Measurements from ENCODE around the gene THOC7. TPM values are rescaled to one million over a fixed set of nuclear protein-coding genes. Genes with fewer than 3 reads are reported as not detected.

Gene THOC7
- total RNA-seq, 2 experiments from 2014 or later, result 80.8 to 87.1 TPM

DNA sequence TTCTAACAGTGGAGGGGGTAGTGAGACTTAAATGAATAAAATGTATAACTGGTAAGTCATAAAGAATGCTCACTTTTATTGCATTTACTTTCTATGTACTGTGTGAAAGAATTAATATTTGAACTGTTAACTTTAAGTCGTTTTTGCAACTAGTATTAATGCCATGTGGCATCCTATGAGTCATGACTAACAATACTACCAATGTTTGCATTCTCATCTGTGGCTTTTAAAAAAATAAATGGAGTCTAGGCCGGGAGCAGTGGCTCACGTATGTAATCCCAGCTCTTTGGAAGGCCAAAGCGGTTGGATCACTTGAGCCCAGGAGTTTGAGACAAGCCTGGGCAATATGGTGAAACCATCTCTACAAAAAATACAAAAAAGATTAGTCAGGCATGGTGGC is 39.3 kb downstream of the THOC7 start:
- ChIA-PET POLR2A (no interaction called here), CTCF (no interaction called here)
- Mint-ChIP-seq H3K27ac (no peak overlapping the region), H3K36me3 (ENCODE audit: low read depth) (peaks cover 2% of the 10 kb centered on the region), H3K4me1 (no peaks in the 10 kb centered on the region), H3K27me3 (no peaks in the 10 kb centered on the region), H3K9me3 (ENCODE audit: low read depth) (no peaks in the 10 kb centered on the region), H3K4me3 (no peak overlapping the region)
- intact Hi-C loops (cut with DNase I, micrococcal nuclease), result no loop called here
- ATAC-seq (no peak), DNase-seq (no peak)

DNA sequence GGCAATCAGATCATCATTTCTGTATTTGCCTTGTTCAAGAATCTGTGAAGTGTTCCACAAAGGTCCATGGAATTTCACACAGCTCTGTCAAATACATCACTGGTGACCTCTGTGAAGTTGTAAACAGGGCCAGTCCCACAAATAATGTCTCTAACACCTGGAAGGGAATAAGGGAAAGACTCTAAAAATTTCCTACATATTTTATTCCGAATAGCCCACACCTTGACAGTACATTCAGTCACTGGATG is 44.5 kb downstream of the THOC7 start, which contains the start of gene C3orf49:
C3orf49 (plus strand) TSS at position 149 of the 248 bp plus-strand sequence. CDS start 173 bp downstream, outside the sequence.
- no peaks in the 10 kb centered on the region for H3K9me3 Mint-ChIP-seq (ENCODE audit: low read depth)

DNA sequence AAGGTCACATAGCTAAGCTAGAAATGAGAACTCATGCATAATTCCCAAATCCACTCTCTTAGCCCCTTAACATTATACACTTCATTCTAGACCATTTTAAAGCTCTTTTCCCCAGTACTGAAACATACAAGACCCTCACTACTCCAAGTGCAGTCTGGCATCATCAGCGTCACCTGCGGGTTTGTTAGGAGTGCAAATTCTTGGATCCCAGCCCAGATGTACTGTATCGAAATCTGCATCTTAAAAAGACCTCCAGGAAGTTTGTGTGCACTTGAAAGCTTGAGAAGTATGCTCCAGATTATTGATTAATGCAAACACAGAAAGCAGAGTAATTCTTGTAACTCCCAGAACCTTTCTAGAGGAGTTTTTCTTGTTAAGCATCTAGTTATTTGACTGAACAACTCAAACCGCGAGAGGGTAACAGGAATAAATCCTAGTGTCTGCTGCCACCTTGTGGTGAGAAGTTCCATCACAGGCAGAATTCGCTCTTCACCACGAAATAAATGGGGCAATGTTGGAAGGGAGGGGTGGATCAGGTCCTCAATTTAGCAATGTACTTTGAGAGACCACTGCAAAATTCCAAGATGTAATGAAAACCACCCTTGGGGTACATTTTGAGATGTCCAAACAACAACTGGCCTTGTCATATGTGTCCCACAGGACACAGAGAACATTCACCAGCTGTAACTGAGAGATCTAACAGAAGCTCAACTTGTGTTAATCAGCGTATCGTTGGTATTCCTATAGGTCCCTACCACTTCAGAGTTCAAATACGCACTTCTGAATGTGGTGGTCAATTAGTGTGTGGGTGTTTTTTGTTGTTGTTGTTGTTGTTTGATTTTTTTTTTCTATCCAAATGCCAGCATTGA is 45.1 kb downstream of the THOC7 start:
- ChIA-PET POLR2A (no interaction called here), CTCF (interaction anchor here (0.7 to 6.0 kb wide), 18 partner anchors 10 to 1489 kb away, joined by 3 to 82 read pairs (median 4); no protein-coding TSS in a partner anchor)
- ATAC-seq (peak; percentile 63), DNase-seq (peak; percentile 75)
- Mint-ChIP-seq H3K4me3 (no peak overlapping the region), H3K27me3 (no peaks in the 10 kb centered on the region), H3K36me3 (ENCODE audit: low read depth) (peaks cover 2% of the 10 kb centered on the region), H3K4me1 (no peaks in the 10 kb centered on the region), H3K27ac (no peak overlapping the region), H3K9me3 (ENCODE audit: low read depth) (no peaks in the 10 kb centered on the region)
- intact Hi-C loops (cut with DNase I, micrococcal nuclease), result loop anchor here (1.0 to 5.0 kb wide), 5 partner anchors 467 to 1616 kb away; no protein-coding TSS in a partner anchor

More for the DNA sequence above, 44.5 kb downstream of the THOC7 start, which contains the start of gene C3orf49:
- Mint-ChIP-seq H3K4me1 (no peaks in the 10 kb centered on the region), H3K27me3 (no peaks in the 10 kb centered on the region), H3K4me3 (no peak within 1 kb of the TSS), H3K27ac (no peak within 1 kb of the TSS), H3K36me3 (ENCODE audit: low read depth) (peaks cover 2% of the 10 kb centered on the region)
- intact Hi-C loops (cut with DNase I, micrococcal nuclease), result loop anchor here (5.0 kb wide), 2 partner anchors 1197 to 1617 kb away; no protein-coding TSS in a partner anchor
- CTCF ChIA-PET, result interaction anchor here (0.7 to 6.0 kb wide), 9 partner anchors 10 to 1197 kb away, joined by 3 to 82 read pairs (median 5); no protein-coding TSS in a partner anchor
- DNase-seq (no peak), ATAC-seq (no peak)
- POLR2A ChIA-PET, result no interaction called here

DNA sequence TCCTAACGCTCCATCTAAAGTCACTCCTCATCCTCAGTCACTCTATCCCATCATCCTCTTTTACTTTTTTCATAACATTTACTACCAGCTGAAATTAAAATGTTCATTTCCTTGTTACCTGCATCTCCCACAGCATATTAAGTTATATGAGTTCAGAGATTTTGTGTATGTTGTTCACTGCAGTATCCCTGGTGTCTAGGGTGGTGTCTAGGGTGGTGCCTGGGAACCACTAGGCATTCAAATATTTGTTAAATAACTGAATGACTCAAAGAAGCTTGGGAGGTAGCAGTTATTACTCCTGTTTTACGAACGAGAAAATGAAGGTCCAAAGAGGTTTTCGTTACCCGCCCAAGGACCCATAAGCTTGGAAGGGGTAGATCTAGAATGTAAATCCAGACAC is 46.4 kb downstream of the THOC7 start:
- H3K27me3 Mint-ChIP-seq, result no peaks in the 10 kb centered on the region

DNA sequence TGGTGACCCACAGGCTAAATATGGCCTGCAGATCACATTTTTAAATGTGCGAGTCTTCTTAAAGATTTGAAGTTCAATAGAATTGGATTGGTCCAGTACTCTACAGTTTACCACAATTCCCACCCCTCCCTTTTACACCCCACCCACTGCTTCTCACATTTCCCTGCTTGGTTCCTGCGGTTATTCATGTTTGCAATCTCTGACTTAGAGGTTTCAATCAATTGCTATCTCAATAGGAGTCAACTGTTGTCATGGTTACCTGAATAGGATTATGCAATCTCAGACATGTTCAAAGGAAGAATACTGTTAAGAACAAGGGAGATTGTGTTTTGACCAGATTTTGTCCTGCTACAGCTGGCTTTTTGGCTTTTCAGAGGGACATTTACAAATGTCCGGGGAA is 49.4 kb downstream of the THOC7 start:
- H3K27me3 Mint-ChIP-seq, result no peaks in the 10 kb centered on the region
- H3K27ac Mint-ChIP-seq, result no peak overlapping the region
- no peaks in the 10 kb centered on the region for H3K4me1 Mint-ChIP-seq
- H3K36me3 Mint-ChIP-seq (ENCODE audit: low read depth), result no peaks in the 10 kb centered on the region
- no peak overlapping the region for H3K4me3 Mint-ChIP-seq
- DNase-seq, result no peak
- ChIA-PET POLR2A (no interaction called here), CTCF (interaction anchor here (0.9 kb wide), 1 partner anchor 464 kb away, joined by 4 read pairs; no protein-coding TSS in a partner anchor)
- ATAC-seq, result no peak
- no peaks in the 10 kb centered on the region for H3K9me3 Mint-ChIP-seq (ENCODE audit: low read depth)
- intact Hi-C loops (cut with DNase I, micrococcal nuclease), result no loop called here

More for the DNA sequence above, 46.4 kb downstream of the THOC7 start:
- Mint-ChIP-seq H3K4me3 (no peak overlapping the region), H3K9me3 (ENCODE audit: low read depth) (no peaks in the 10 kb centered on the region), H3K4me1 (no peaks in the 10 kb centered on the region), H3K36me3 (ENCODE audit: low read depth) (no peaks in the 10 kb centered on the region), H3K27ac (no peak overlapping the region)
- POLR2A ChIA-PET, result no interaction called here
- DNase-seq, result no peak
- CTCF ChIA-PET, result interaction anchor here (1.0 to 6.0 kb wide), 7 partner anchors 9 to 467 kb away, joined by 3 to 82 read pairs (median 4); no protein-coding TSS in a partner anchor
- no peak for ATAC-seq
- intact Hi-C loops (cut with DNase I, micrococcal nuclease), result loop anchor here (5.0 kb wide), 2 partner anchors 1195 to 1615 kb away; no protein-coding TSS in a partner anchor

DNA sequence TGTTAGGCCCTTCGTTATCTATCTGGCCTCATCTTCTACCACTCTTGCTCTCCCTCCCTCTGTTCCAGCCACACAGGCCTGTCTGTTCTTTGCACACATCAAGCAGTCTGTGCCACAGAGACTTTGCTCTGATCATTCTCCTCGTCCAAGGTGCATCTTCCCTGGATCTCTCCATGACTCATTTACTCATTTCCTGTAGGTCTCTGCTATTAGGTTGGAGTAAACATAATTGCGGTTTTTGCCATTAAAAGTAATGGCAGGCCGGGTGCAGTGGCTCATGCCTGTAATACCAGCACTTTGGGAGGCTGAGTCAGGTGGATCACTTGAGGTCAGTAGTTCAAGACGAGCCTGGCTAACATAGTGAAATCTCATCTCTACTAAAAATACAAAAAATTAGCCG is 54.0 kb downstream of the THOC7 start:
- CTCF ChIA-PET, result no interaction called here
- ATAC-seq, result no peak
- DNase-seq, result no peak
- Mint-ChIP-seq H3K4me3 (no peak overlapping the region), H3K4me1 (no peaks in the 10 kb centered on the region), H3K9me3 (ENCODE audit: low read depth) (no peaks in the 10 kb centered on the region), H3K27ac (no peak overlapping the region), H3K36me3 (ENCODE audit: low read depth) (no peaks in the 10 kb centered on the region), H3K27me3 (no peaks in the 10 kb centered on the region)
- intact Hi-C loops (cut with DNase I, micrococcal nuclease), result no loop called here
- POLR2A ChIA-PET, result no interaction called here

DNA sequence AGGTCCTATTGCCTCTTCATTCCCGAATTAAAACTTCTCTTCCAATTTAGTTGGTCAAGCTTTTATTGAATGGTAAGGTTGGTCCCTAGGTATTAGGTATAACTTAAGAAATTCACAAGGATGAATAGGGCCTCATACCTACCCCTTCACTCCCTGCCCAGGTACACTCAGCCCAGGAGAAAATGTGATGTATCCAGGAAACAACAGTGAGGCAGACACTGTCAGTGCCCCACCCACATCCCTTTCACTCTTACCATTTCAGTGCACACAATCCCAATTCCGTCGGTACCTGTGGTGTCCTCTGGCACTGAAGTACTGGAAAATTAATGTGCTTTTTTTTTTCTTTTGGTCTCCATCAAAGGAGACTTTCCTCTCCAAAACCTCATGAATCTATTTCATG is 55.0 kb downstream of the THOC7 start:
- POLR2A ChIA-PET, result no interaction called here

DNA sequence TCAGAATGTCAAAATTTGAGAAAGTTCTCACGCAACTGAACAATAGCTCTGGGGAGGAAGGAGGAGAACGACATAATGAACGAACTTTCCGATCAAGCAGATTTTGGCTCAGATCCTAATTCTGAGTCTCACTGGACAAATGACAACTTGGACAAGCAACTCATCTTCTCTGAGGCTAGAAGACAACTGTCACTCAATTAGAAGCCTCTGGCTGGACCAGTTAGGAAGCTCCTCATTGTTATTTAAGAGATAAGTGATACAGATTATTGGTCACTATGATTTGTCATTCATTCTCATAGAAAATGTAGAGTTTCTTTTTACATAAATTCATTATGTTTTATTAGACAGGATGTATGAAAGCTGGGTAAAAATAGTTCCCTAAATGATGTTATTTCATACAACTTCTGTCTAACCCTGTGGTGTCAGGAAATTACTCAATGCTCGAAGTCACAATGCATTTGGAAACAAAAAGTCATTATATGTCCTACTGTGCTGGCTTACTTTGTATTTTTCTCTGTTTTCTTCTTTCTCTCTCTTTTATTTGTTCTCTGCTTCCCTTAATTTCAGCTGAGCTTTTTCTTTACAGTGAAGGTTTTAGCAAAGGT is 55.5 kb downstream of the THOC7 start:
- ChIA-PET CTCF (interaction anchor here (1.6 kb wide), 1 partner anchor 10 kb away, joined by 5 read pairs; no protein-coding TSS in a partner anchor), POLR2A (no interaction called here)
- intact Hi-C loops (cut with DNase I, micrococcal nuclease), result no loop called here
- no peak for ATAC-seq
- no peaks in the 10 kb centered on the region for H3K4me1 Mint-ChIP-seq
- no peak for DNase-seq
- no peaks in the 10 kb centered on the region for H3K27me3 Mint-ChIP-seq
- H3K4me3 Mint-ChIP-seq, result no peak overlapping the region
- no peak overlapping the region for H3K27ac Mint-ChIP-seq
- H3K36me3 Mint-ChIP-seq (ENCODE audit: low read depth), result no peaks in the 10 kb centered on the region
- no peaks in the 10 kb centered on the region for H3K9me3 Mint-ChIP-seq (ENCODE audit: low read depth)

More for the DNA sequence above, 55.0 kb downstream of the THOC7 start:
- ATAC-seq, result no peak
- DNase-seq, result no peak
- Mint-ChIP-seq H3K27me3 (no peaks in the 10 kb centered on the region), H3K9me3 (ENCODE audit: low read depth) (no peaks in the 10 kb centered on the region), H3K4me3 (no peak overlapping the region), H3K27ac (no peak overlapping the region), H3K4me1 (no peaks in the 10 kb centered on the region), H3K36me3 (ENCODE audit: low read depth) (no peaks in the 10 kb centered on the region)
- CTCF ChIA-PET, result interaction anchor here (1.6 kb wide), 1 partner anchor 9 kb away, joined by 5 read pairs; no protein-coding TSS in a partner anchor
- intact Hi-C loops (cut with DNase I, micrococcal nuclease), result no loop called here

DNA sequence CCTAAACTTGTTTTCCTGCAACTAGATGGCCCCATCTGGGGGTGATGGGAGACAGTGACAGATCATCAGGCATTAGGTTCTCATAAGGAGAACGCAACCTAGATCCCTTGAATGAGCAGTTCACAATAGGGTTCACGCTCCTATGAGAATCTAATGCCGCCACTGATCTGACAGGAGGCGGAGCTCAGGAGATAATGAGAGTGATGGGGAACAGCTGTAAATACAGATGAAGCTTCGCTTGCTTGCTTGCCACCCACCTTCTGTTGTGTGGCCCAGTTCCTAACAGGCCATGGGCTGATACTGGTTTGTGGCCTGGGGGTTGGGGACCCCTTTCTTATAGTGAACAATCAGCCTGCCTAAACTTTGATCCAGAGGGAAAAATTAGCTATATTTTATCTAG is 59.7 kb downstream of the THOC7 start:
- ChIA-PET CTCF (no interaction called here), POLR2A (no interaction called here)
- intact Hi-C loops (cut with DNase I, micrococcal nuclease), result no loop called here
- Mint-ChIP-seq H3K27ac (no peak overlapping the region), H3K4me3 (no peak overlapping the region), H3K9me3 (ENCODE audit: low read depth) (no peaks in the 10 kb centered on the region), H3K4me1 (no peaks in the 10 kb centered on the region), H3K36me3 (ENCODE audit: low read depth) (no peaks in the 10 kb centered on the region), H3K27me3 (no peaks in the 10 kb centered on the region)
- DNase-seq, result no peak
- ATAC-seq, result no peak

DNA sequence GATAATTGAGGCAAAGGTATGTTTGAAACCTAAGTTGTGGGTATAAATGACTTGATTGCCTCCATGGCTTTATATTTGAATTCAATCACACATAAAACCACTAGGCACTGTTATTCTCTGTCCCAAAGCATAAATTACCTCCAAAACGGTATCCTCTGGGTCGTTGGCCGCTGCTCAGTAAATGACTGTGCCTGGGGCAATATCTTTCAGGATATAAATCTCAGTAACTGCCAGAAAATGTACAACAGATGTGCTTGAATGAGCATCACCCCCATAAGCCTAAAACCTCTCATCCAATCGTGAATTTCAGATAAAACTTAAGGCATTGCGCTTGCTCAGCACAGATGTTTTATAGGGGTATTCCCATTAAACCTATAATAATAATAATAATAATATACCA is 63.5 kb downstream of the THOC7 start:
- H3K27me3 Mint-ChIP-seq, result peaks cover 3% of the 10 kb centered on the region
- intact Hi-C loops (cut with DNase I, micrococcal nuclease), result no loop called here
- POLR2A ChIA-PET, result no interaction called here
- DNase-seq (no peak), ATAC-seq (no peak)
- H3K4me3 Mint-ChIP-seq, result no peak overlapping the region
- no peaks in the 10 kb centered on the region for H3K9me3 Mint-ChIP-seq (ENCODE audit: low read depth)
- no peaks in the 10 kb centered on the region for H3K36me3 Mint-ChIP-seq (ENCODE audit: low read depth)
- CTCF ChIA-PET, result no interaction called here
- no peak overlapping the region for H3K27ac Mint-ChIP-seq
- no peaks in the 10 kb centered on the region for H3K4me1 Mint-ChIP-seq

DNA sequence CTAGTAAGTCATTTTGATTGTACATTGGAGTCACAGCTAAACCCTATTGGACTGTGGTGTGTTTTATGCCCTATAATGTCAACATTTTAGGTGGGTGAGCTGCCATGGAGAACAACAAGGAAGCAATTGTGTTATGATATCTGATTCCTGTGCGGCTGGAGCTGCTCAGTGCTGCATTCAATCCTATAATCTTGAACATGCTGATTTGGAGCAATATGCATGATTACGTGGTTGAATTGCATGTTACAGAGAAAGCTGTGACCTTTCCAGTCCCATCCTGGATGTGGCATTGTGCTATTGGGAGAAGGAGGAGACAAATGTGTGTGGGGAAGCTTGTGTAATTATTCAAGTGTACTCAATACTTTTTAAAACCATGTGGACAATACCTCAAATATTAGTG is 64.7 kb downstream of the THOC7 start:
- intact Hi-C loops (cut with DNase I, micrococcal nuclease), result no loop called here
- no peak for DNase-seq
- H3K4me3 Mint-ChIP-seq, result no peak overlapping the region
- ChIA-PET POLR2A (no interaction called here), CTCF (no interaction called here)
- no peaks in the 10 kb centered on the region for H3K4me1 Mint-ChIP-seq
- H3K27ac Mint-ChIP-seq, result no peak overlapping the region
- no peaks in the 10 kb centered on the region for H3K9me3 Mint-ChIP-seq (ENCODE audit: low read depth)
- ATAC-seq, result no peak
- peaks cover 3% of the 10 kb centered on the region for H3K27me3 Mint-ChIP-seq
- no peaks in the 10 kb centered on the region for H3K36me3 Mint-ChIP-seq (ENCODE audit: low read depth)

DNA sequence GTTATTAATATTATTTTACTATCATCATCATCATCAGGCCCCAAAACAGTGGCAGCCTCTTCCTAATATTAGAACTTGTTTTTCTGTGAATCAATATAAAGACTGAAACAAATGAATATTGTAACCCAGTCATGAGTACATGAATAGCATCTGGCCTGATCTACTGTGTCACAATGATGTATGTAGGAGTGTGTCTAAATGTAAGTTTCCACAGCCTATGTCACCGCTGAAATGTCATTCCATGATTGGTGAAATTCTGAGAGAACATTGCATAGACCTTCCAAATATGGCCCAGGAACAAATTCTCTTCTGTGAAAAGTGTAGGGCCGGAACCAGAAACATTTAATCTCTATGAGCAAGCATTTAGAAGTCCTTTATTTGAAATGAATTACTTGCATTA is 65.1 kb downstream of the THOC7 start:
- no peak overlapping the region for H3K27ac Mint-ChIP-seq
- CTCF ChIA-PET, result no interaction called here
- H3K36me3 Mint-ChIP-seq (ENCODE audit: low read depth), result no peaks in the 10 kb centered on the region
- POLR2A ChIA-PET, result no interaction called here
- H3K9me3 Mint-ChIP-seq (ENCODE audit: low read depth), result no peaks in the 10 kb centered on the region
- no peaks in the 10 kb centered on the region for H3K4me1 Mint-ChIP-seq
- no peak for DNase-seq
- intact Hi-C loops (cut with DNase I, micrococcal nuclease), result no loop called here
- ATAC-seq, result no peak
- H3K4me3 Mint-ChIP-seq, result no peak overlapping the region
- H3K27me3 Mint-ChIP-seq, result peaks cover 3% of the 10 kb centered on the region

All from activated CD4-positive, alpha-beta T cell treated with anti-CD3 and anti-CD28 coated beads for 36 hours (primary cell).